GM18870 (cell line): ENCODE results near the gene TMEM130.

ENCODE experiments used
- ATAC-seq: cut with Tn5 transposase; IDR thresholded peaks from one replicate; pipeline ENCODE4 v1.9.1; 2021; ENCODE audit warnings: moderate library complexity; ENCODE audit not compliant: unreplicated experiment

TMEM130 gene

GRCh38 chr7:98869597-98870120, at the start of gene TMEM130:
Gene TMEM130 (minus strand): TSS chr7:98870014. CDS start chr7:98869861, 153 bp downstream.
- ATAC-seq, result no peak

- no peak for ATAC-seq
Observed at GRCh38 chr7:98917331-98917730, 47.5 kb upstream of the TMEM130 start.

- ATAC-seq, result no peak
Observed at GRCh38 chr7:98913612-98914011, 43.8 kb upstream of the TMEM130 start.

- no peak for ATAC-seq
Observed at GRCh38 chr7:98913026-98913425, 43.2 kb upstream of the TMEM130 start.

GRCh38 chr7:98911916-98912315, 42.1 kb upstream of the TMEM130 start:
- no peak for ATAC-seq

- no peak for ATAC-seq
Observed at GRCh38 chr7:98910427-98910826, 40.6 kb upstream of the TMEM130 start.

GRCh38 chr7:98909487-98909886, 39.7 kb upstream of the TMEM130 start:
- ATAC-seq, result no peak

- no peak for ATAC-seq
Observed at GRCh38 chr7:98908585-98908984, 38.8 kb upstream of the TMEM130 start.

GRCh38 chr7:98907570-98907969, 37.8 kb upstream of the TMEM130 start:
- ATAC-seq, result no peak

GRCh38 chr7:98903246-98903645, 33.4 kb upstream of the TMEM130 start:
- no peak for ATAC-seq

- no peak for ATAC-seq
Observed at GRCh38 chr7:98902523-98902922, 32.7 kb upstream of the TMEM130 start.

GRCh38 chr7:98900815-98901214, 31.0 kb upstream of the TMEM130 start:
- no peak for ATAC-seq

- no peak for ATAC-seq
Observed at GRCh38 chr7:98899816-98900215, 30.0 kb upstream of the TMEM130 start.

- ATAC-seq, result no peak
Observed at GRCh38 chr7:98892609-98893008, 22.8 kb upstream of the TMEM130 start.

- no peak for ATAC-seq
Observed at GRCh38 chr7:98887038-98887437, 17.2 kb upstream of the TMEM130 start.

- ATAC-seq, result no peak
Observed at GRCh38 chr7:98884416-98884815, 14.6 kb upstream of the TMEM130 start.

- no peak for ATAC-seq
Observed at GRCh38 chr7:98881561-98882315, 11.9 kb upstream of the TMEM130 start.

GRCh38 chr7:98880485-98880884, 10.7 kb upstream of the TMEM130 start:
- no peak for ATAC-seq

- no peak for ATAC-seq
Observed at GRCh38 chr7:98879979-98880315, 10.1 kb upstream of the TMEM130 start.

GRCh38 chr7:98879198-98879978, 9.6 kb upstream of the TMEM130 start:
- peak; percentile 80 for ATAC-seq

- peak; percentile 54 for ATAC-seq
Observed at GRCh38 chr7:98878365-98879197, 8.8 kb upstream of the TMEM130 start, which contains the start of gene TRRAP. Gene TRRAP (plus strand): TSS chr7:98878532. CDS start chr7:98881151, 2,619 bp downstream.
